ENCODE data around the gene PEX14.
"Not testable (repeated sequence)": the region's sequence is repeated elsewhere in the genome, so short reads cannot be mapped to it uniquely, and the experiment has no call there.

Gene PEX14

GRCh38 chr1:10450836-10451235 lies 23.9 kb upstream of the PEX14 start:
- DNase-seq (ENCODE audit: low spot score) = no peak

GRCh38 chr1:10451287-10451686 lies 23.5 kb upstream of the PEX14 start:
- DNase-seq (ENCODE audit: low spot score) = no peak

- DNase-seq (ENCODE audit: low spot score) = no peak
Measured at GRCh38 chr1:10456048-10456447, 18.7 kb upstream of the PEX14 start.

GRCh38 chr1:10456661-10457060 lies 18.1 kb upstream of the PEX14 start:
- no peak for DNase-seq (ENCODE audit: low spot score)

- not testable (repeated sequence) for DNase-seq (ENCODE audit: low spot score)
Measured at GRCh38 chr1:10457462-10457861, 17.3 kb upstream of the PEX14 start.

- no peak for DNase-seq (ENCODE audit: low spot score)
Measured at GRCh38 chr1:10457875-10458274, 16.9 kb upstream of the PEX14 start.

DNA sequence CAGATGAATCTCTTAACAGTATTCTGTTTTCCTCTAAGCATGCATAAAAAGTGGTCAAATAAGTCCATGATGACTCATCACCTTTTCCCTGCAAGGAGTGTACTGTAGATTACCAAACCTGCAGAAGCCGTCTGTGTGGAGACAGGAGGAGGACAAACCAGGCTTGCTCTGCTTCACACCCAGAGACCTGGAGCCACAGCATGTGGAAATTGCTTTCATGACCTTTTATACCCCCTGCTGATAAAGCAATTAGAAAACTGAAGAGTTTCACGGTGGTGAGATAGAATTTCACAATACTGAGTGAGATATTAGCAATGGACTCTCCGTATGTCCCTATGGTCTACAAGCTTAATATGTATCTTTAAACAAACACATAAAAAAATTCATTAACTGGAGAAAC lies 15.6 kb upstream of the PEX14 start:
- peak; percentile 23 for DNase-seq (ENCODE audit: low spot score)

- DNase-seq (ENCODE audit: low spot score) = no peak
Measured at GRCh38 chr1:10467078-10467477, 7.7 kb upstream of the PEX14 start.

- no peak for DNase-seq (ENCODE audit: low spot score)
Measured at GRCh38 chr1:10470043-10470442, 4.7 kb upstream of the PEX14 start.

GRCh38 chr1:10471411-10472219 lies 3.1 kb upstream of the PEX14 start:
- DNase-seq (ENCODE audit: low spot score) = no peak

GRCh38 chr1:10472220-10473144 lies 2.3 kb upstream of the PEX14 start, which contains the start of gene DFFA:
Gene DFFA (minus strand): TSS chr1:10472529. CDS start chr1:10472458, 71 bp downstream.
- peak; percentile 96 for DNase-seq (ENCODE audit: low spot score)

GRCh38 chr1:10473145-10473765 lies 1.5 kb upstream of the PEX14 start:
- no peak for DNase-seq (ENCODE audit: low spot score)

DNA sequence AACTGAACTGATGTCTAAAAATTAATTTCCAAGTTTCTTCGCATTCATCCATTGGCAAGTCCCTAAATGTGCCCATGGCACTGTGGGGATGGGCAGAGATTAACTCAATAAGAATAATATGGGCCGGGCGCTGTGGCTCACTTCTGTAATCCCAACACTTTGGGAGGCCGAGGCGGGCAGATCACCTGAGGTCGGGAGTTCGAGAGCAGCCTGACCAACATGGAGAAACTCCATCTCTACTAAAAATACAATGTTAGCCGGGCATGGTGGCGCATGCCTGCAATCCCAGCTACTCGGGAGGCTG lies 489 bp upstream of the PEX14 start:
- DNase-seq (ENCODE audit: low spot score) = not testable (repeated sequence)

GRCh38 chr1:10475510-10475909 lies 760 bp downstream of the PEX14 start:
- no peak for DNase-seq (ENCODE audit: low spot score)

DNA sequence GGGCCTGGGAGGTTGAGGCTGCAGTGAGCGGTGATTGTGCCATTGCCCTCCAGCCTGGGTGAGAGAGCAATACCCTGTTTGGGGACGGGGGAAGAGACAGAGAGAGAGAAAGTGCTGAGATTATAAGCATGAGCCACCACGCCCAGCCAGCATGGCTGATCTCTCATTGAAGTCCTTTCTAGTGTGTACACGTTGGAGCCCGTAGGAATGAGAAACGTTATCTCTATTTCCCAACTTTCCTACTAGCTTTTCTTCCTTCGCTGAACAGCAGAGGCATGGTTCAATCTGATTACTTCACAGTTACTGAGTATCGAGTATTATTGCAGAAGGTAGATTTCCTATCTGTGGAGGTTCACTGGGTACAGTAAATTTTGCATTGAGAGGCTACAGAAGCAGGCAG lies 4.5 kb downstream of the PEX14 start:
- DNase-seq (ENCODE audit: low spot score) = no peak

DNA sequence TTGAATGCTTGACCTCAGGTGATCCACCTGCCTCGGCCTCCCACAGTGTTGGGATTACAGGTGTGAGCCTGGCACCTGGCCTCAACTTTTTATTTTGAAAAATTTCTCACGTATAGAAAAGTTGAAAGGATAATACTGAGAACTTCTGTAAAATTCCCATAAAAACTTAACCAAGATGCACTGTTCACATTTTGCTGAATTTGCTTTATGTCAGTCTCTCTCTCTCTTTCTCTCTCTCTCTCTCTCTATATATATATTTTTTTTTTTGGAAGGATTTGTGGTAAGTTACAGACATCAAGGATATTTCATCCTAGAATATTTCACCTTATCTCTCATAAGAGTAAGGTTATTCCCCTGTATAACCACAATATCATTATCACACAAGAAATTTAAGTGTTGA lies 5.9 kb downstream of the PEX14 start:
- no peak for DNase-seq (ENCODE audit: low spot score)

DNA sequence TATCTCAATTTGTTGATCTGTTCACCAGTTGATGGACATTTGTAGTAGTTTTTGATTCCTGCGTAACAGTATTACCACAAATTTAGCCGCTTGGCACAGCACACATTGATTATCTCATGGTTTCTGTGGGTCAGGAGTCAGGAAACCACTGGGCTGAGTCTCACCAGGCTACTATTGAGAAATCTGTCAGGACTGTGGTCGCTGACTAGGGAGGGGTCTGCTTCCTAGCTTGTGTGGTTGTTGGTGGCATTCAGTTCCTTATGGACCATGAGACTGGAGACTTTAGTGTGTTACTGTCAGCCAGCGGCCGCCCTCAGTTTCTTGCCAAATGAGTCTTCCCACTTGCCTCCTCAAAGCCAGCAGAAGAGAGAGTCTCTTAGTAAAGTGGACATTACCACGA lies 9.8 kb downstream of the PEX14 start:
- no peak for DNase-seq (ENCODE audit: low spot score)

DNA sequence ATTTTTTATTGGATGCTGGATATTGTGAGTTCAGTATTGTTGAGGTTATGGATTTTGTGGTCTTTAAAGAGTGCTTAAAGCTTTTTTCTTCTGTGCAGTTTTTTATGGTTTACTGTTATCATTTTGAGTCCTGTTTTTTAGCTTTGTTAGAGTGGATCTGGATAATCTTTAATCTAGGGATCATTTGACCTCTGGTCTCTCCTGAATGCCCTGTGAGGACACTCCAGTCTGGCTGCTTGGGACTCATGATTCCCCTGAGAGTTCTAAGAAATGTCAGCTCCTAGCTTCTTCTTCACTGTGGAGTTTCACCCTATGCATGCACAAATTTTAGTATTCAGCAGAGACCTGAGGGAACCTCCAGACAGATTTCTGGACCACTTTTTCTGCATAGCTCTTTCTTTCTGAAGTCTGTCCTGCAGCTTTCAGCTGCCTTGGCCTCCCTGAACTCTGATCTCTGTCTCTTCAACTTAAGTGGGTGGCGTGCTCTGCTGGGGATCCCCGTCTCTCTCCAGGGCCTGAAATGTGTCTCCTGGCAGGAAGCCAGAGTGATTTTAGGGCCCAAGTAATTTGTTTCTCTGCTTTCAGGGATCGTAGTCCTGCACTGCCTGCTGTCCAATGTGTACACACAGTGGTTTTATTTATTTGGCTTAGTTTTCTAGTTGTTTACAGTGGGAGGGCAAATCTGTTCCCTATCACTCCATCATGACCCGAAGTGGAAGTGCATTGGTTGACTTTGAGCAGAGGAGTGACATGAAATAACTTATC lies 14.7 kb downstream of the PEX14 start:
- DNase-seq (ENCODE audit: low spot score) = no peak

DNA sequence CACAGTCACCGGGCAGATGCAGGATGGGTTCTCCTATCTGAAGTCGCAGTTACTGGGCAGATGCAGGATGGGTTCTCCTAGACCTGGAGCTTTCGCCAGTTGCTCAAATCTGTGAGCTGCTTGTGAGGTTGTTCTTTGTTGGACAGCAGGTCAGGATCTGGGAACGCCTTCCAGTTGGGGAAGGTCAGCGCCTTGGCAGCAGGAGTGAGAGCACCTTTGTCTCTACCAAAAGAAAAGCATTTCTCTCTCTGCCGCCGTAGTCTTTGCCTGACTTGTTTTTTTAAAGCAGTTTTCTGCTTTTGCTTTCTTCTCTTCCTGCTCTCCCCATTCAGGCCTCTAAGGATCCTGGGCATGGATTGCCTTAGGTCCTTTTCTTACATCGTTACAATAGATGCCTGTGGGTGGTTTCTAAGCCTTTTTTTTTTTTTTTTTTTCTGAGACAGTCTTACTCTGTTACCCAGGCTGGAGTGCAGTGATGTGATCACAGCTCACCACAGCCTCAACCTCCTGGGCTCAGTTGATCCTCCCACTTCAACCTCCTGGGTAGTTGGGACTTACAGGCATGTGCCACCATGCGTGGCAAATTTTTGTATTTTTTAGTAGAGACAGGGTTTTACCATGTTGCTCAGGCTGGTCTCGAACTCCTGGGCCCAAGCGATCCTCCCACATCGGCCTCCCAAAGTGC lies 15.7 kb downstream of the PEX14 start:
- no peak for DNase-seq (ENCODE audit: low spot score)

GRCh38 chr1:10494418-10494753 lies 19.6 kb downstream of the PEX14 start:
- DNase-seq (ENCODE audit: low spot score) = no peak

DNA sequence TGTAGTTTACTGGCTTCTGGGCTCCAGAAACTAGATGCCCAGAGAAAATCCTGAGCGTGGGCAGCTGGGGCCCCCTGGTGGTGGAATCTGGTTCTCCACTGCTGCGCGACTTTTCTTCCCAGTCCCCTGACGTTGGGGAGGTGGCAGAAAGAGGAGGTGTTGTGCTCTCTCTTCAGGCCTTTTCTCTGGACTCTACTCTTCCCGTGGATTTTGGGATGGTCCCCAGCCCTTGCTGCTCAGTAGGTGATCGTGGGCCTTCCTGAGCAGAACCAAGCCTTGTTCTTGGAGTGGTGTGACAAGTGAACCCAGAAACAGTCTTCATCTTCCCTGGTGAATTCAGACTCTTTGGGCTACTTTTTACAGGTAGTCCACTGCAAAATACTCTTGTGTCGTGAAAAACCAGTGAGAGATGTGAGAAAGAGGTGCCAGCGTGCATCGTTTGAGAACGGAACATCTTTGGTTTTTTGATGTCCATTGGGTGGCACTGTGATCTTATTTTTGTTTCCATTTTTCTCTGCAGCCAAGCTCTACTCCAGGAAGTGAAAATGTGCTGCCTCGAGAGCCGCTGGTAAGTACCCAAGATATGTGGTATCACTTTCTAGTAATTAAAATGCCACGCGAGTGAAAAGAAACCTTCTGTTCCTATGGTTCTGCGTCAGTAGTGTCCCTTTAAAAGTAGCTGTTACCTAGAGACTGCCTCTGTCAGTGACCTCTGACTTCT lies 20.2 kb downstream of the PEX14 start:
- peak; percentile 57 for DNase-seq (ENCODE audit: low spot score)

Measured in SW480 (cell line).